HepG2 (cell line): ENCODE measurements around the gene HID1. TPM values are rescaled to one million over a fixed set of nuclear protein-coding genes. Genes with fewer than 3 reads are reported as not detected.

ENCODE experiments used
- ATAC-seq: fragments of 200-7000 bp; cut with Tn5 transposase; 3 replicates; pipeline ENCODE4 v1.9.1; 2020; ENCODE audit warnings: mild to moderate bottlenecking, moderate library complexity
- BruUV-seq: library from RNA; stranded (reverse); fragments of 400-500 nt; replicated peaks from 2 replicates; lab custom pipeline; 2021; lab: Mats Ljungman, UMichigan
- CTCF ChIA-PET: fragments of 300-600 bp; formaldehyde crosslinking; extraction: SDS; loops from one replicate; lab custom pipeline; 2021; ENCODE audit warnings: low total read pairs, inconsistent platforms, low intra/inter-chr PET ratio; lab: Yijun Ruan, JAX
- POLR2A ChIA-PET: fragments of 350-600 bp; sonication (Branson Sonifier 250); formaldehyde crosslinking; loops from one replicate; lab custom pipeline; 2020; ENCODE audit warnings: antibody characterized with exemption, inconsistent platforms; lab: Yijun Ruan, JAX
- DNase-seq: peaks from one replicate; pipeline ENCODE4 v3.0.0-alpha.2; 2015; ENCODE audit warnings: low spot score
- FAIRE-seq: peaks from 3 replicates; lab custom pipeline; 2011; peaks lifted over from hg19 to GRCh38; lab: Jason Lieb, UNC
- H2AFZ ChIP-seq: one replicate; pipeline ENCODE4 v1.6.1; 2011; ENCODE audit warnings: low read length, inconsistent platforms
- H3K27ac ChIP-seq: fragments of 300-600 bp; 3 replicates; pipeline ENCODE4 v1.8.0; 2011; ENCODE audit warnings: mixed run types, mild to moderate bottlenecking, mixed read lengths, low read length, inconsistent platforms; ENCODE audit not compliant: insufficient read depth; ENCODE audit errors: extremely low read length
- H3K27me3 ChIP-seq, 2 experiments: fragments of 200-600 bp in 1 of 2; 2 replicates in 1 of 2; 3 replicates in 1 of 2; pipeline versions ENCODE4 v1.6.0 to v1.8.0; 2011; ENCODE audit warnings: low read length in 2 of 2, mild to moderate bottlenecking in 2 of 2, moderate library complexity in 2 of 2, inconsistent platforms in 1 of 2; ENCODE audit not compliant: insufficient read depth in 2 of 2, control insufficient read depth in 1 of 2
- H3K36me3 ChIP-seq, 2 experiments: fragments of 200-600 bp in 1 of 2; replicated peaks in 1 of 2; 2 replicates in 1 of 2; 3 replicates in 1 of 2; pipeline versions ENCODE4 v1.5.1 to v1.8.0; 2011; ENCODE audit warnings: low read length in 2 of 2, inconsistent platforms in 1 of 2; ENCODE audit not compliant: insufficient read depth in 2 of 2, control insufficient read depth in 1 of 2
- H3K4me1 ChIP-seq: 2 replicates; pipeline ENCODE4 v1.5.1; 2012; ENCODE audit warnings: low read length, inconsistent platforms; ENCODE audit not compliant: insufficient read depth
- H3K4me2 ChIP-seq: 2 replicates; pipeline ENCODE4 v1.6.0; 2011; ENCODE audit warnings: low read depth, low read length, inconsistent platforms
- H3K4me3 ChIP-seq, 3 experiments: fragments of 200-600 bp in 1 of 3; sonication (generic), shearing (Covaris generic) in 1 of 3; replicated peaks in 1 of 3; 2 replicates each; pipeline ENCODE4 v1.5.1; 2011 to 2016; ENCODE audit warnings: low read length in 3 of 3, inconsistent platforms in 2 of 3, low read depth in 2 of 3, mild to moderate bottlenecking in 2 of 3, control low read depth in 1 of 3, mixed read lengths in 1 of 3; ENCODE audit not compliant: insufficient read depth in 1 of 3
- H3K79me2 ChIP-seq: one replicate; pipeline ENCODE4 v1.6.1; 2011; ENCODE audit warnings: low read length, inconsistent platforms; ENCODE audit not compliant: insufficient read depth
- H3K9ac ChIP-seq: 2 replicates; pipeline ENCODE4 v1.6.0; 2011; ENCODE audit warnings: mild to moderate bottlenecking, low read depth, low read length, inconsistent platforms; ENCODE audit not compliant: insufficient read depth
- H3K9me3 ChIP-seq: 2 replicates; pipeline ENCODE4 v1.5.1; 2012; ENCODE audit warnings: mild to moderate bottlenecking, low read length
- H4K20me1 ChIP-seq: 2 replicates; pipeline ENCODE4 v1.6.0; 2011; ENCODE audit warnings: inconsistent platforms, mild to moderate bottlenecking, low read length, moderate library complexity; ENCODE audit not compliant: insufficient read depth
- AGO2 ChIP-seq: fragments of 200-400 bp; formaldehyde crosslinking; optimal IDR thresholded peaks from 2 replicates; pipeline ENCODE3; 2017; ENCODE audit warnings: mild to moderate bottlenecking, low read depth, low read length, moderate library complexity
- CAMTA2 ChIP-seq: sonication (generic); formaldehyde crosslinking; IDR thresholded peaks from 2 replicates; pipeline ENCODE4 v1.4.0; 2020; ENCODE audit warnings: mild to moderate bottlenecking, missing genetic modification reagents, borderline replicate concordance
- DPF2 ChIP-seq: sonication (generic); formaldehyde crosslinking; IDR thresholded peaks from 2 replicates; pipeline ENCODE4 v1.4.0; 2020; ENCODE audit warnings: mild to moderate bottlenecking, low read depth, missing genetic modification reagents, borderline replicate concordance
- FOSL2 ChIP-seq: sonication (generic); formaldehyde crosslinking; IDR thresholded peaks from 2 replicates; pipeline ENCODE4 v1.4.0; 2020; ENCODE audit warnings: missing genetic modification reagents
- HNF1B ChIP-seq: sonication (generic); formaldehyde crosslinking; IDR thresholded peaks from 2 replicates; pipeline ENCODE4 v1.5.1; 2020; ENCODE audit warnings: mild to moderate bottlenecking, moderate library complexity, missing genetic modification reagents
- JDP2 ChIP-seq: sonication (generic); formaldehyde crosslinking; IDR thresholded peaks from 2 replicates; pipeline ENCODE4 v1.8.1; 2022; ENCODE audit warnings: missing genetic modification reagents, borderline replicate concordance
- MAFK ChIP-seq, 2 experiments: IDR thresholded peaks in 1 of 2; conservative IDR thresholded peaks in 1 of 2; 2 replicates each; pipeline ENCODE4 v1.6.1; 2011; ENCODE audit warnings: improper control_type of control experiment in 2 of 2, low read length in 2 of 2
- MTF1 ChIP-seq: sonication (generic); formaldehyde crosslinking; IDR thresholded peaks from 2 replicates; pipeline ENCODE4 v1.5.0; 2020; ENCODE audit warnings: missing genetic modification reagents
- NAIF1 ChIP-seq: sonication (generic); formaldehyde crosslinking; IDR thresholded peaks from 2 replicates; pipeline ENCODE4 v1.5.0; 2020; ENCODE audit warnings: mild to moderate bottlenecking, missing genetic modification reagents, borderline replicate concordance
- RNF2 ChIP-seq: fragments of 450-650 bp; conservative IDR thresholded peaks from 2 replicates; pipeline ENCODE4 v1.6.1; 2016; ENCODE audit warnings: low read depth
- ZNF335 ChIP-seq: sonication (generic); formaldehyde crosslinking; IDR thresholded peaks from 2 replicates; pipeline ENCODE4 v1.4.0; 2020; ENCODE audit warnings: missing genetic modification reagents
- ZNF451 ChIP-seq: sonication (generic); formaldehyde crosslinking; IDR thresholded peaks from 2 replicates; pipeline ENCODE4 v1.5.0; 2020; ENCODE audit warnings: mild to moderate bottlenecking, missing genetic modification reagents
- ZNF615 ChIP-seq: sonication (generic); formaldehyde crosslinking; IDR thresholded peaks from 2 replicates; pipeline ENCODE4 v1.5.0; 2020; ENCODE audit warnings: mild to moderate bottlenecking, missing genetic modification reagents, borderline replicate concordance
- ZNF616 ChIP-seq: sonication (generic); formaldehyde crosslinking; IDR thresholded peaks from 2 replicates; pipeline ENCODE4 v1.5.0; 2020; ENCODE audit warnings: low read depth, mild to moderate bottlenecking, missing genetic modification reagents
- WGBS: methylation state at CpG from one replicate; pipeline ENCODE4 v1.1.6; 2017; ENCODE audit warnings: low lambda C conversion rate; 5-methylcytosine and 5-hydroxymethylcytosine counted together
- in situ Hi-C: cut with HindIII; loops from 2 replicates; pipeline ENCODE4 v1.10.0; 2017; ENCODE audit warnings: low pct_unique_long_range_greater_than_20kb; ENCODE audit not compliant: extremely low pct_ligation_motif_present
- intact Hi-C: fragments of 100-400 bp; cut with micrococcal nuclease; formaldehyde crosslinking; loops from one replicate; pipeline ENCODE4 v1.10.0; 2022; ENCODE audit not compliant: unreplicated experiment
- polyA plus RNA-seq, 8 experiments: library from polyadenylated mRNA; depleted of rRNA in 3 of 8; stranded (reverse) in 7 of 8; unstranded in 1 of 8; fragments of >200 nt; fragmentation: Illumina TruSeq in 4 of 8; extraction: Trizol in 4 of 8; gene quantifications; 2 replicates each; pipeline versions ENCODE4 v1.2.1 to v1.2.3, GENCODE V29; 2011 to 2016; ENCODE audit warnings: low read depth in 4 of 8, missing spikeins in 1 of 8, mixed read lengths in 1 of 8; ENCODE audit not compliant: insufficient read depth in 1 of 8
- total RNA-seq, 5 experiments: library from RNA; depleted of rRNA; stranded (reverse); fragments of >200 nt; fragmentation: Illumina TruSeq; extraction: Trizol; gene quantifications; 2 replicates each; pipeline ENCODE4 v1.2.3, GENCODE V29; 2016; ENCODE audit warnings: low read depth in 1 of 5
- TF ChIP-seq, protein P1 (sequence below): sonication (generic); formaldehyde crosslinking; IDR thresholded peaks from 2 replicates; pipeline ENCODE4 v1.4.0; 2020; ENCODE audit warnings: missing genetic modification reagents
- TF ChIP-seq, protein P2 (sequence below): sonication (generic); formaldehyde crosslinking; IDR thresholded peaks from 2 replicates; pipeline ENCODE4 v1.5.0; 2020; ENCODE audit warnings: mild to moderate bottlenecking, missing genetic modification reagents

The HID1 gene
- total and polyA plus RNA-seq, 2 of the 13 experiments (the other 11 are each of a cell fraction or from before 2014, with no cell fraction given): 2.1 to 10.6 TPM

GRCh38 chr17:74951065-74951464, 21.5 kb downstream of the HID1 start (continued):
- no peak for TF ChIP-seq ZNF616 (CRISPR knock-in tag)
- no peak for TF ChIP-seq CAMTA2 (CRISPR knock-in tag)
- TF ChIP-seq ZNF615 (CRISPR knock-in tag): no peak
- no peak for TF ChIP-seq ZNF335 (CRISPR knock-in tag)
- TF ChIP-seq, protein P1, sequence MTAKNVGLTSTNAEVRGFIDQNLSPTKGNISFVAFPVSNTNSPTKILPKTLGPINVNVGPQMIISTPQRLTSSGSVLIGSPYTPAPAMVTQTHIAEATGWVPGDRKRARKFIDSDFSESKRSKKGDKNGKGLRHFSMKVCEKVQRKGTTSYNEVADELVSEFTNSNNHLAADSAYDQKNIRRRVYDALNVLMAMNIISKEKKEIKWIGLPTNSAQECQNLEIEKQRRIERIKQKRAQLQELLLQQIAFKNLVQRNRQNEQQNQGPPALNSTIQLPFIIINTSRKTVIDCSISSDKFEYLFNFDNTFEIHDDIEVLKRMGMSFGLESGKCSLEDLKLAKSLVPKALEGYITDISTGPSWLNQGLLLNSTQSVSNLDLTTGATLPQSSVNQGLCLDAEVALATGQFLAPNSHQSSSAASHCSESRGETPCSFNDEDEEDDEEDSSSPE: no peak
- TF ChIP-seq RNF2: no peak
- no peak for TF ChIP-seq MTF1
- TF ChIP-seq NAIF1 (CRISPR knock-in tag): no peak
- no peak for TF ChIP-seq JDP2 (CRISPR knock-in tag)

DNA sequence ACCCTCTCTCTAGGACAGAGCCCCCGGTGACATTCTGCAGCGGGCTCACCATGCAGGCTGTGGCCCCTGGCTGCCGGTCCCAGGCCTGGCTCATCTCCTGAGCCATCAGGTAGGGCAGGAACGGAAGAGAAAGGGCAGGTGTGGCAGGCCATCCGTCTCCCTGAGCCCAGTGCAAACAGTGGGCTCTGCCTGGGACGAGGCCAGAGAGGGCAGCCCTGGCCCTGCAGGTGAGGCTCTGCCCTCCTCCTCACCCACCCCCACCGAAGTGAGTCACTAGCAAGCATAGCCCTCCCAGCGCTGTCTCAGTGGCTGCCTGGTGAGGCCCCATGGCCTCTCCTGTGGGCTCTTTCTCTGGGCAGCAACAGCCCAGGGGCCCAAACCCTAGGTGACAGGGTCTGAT, 22.4 kb downstream of the HID1 start:
- POLR2A ChIA-PET: interaction anchor here (1.4 kb wide), 1 partner anchor 11 kb away, joined by 3 read pairs; no protein-coding TSS in a partner anchor
- Histone ChIP-seq H3K27ac (no peak overlapping the region), H3K4me3 (no peak overlapping the region), H3K27me3 (peaks cover 15 to 65% of the 10 kb centered on the region in 2 experiments), H4K20me1 (no peaks in the 10 kb centered on the region), H3K79me2 (no peaks in the 10 kb centered on the region), H3K36me3 (no peaks in the 10 kb centered on the region), H3K4me1 (peaks cover 10% of the 10 kb centered on the region), H2AFZ (no peak overlapping the region), H3K4me2 (no peak overlapping the region), H3K9ac (no peak overlapping the region), H3K9me3 (no peaks in the 10 kb centered on the region)
- in situ Hi-C loops: loop anchor here (5.0 kb wide), 1 partner anchor 148 kb away; no protein-coding TSS in a partner anchor
- TF ChIP-seq HNF1B (CRISPR knock-in tag) (no peak), ZNF616 (CRISPR knock-in tag) (no peak), ZNF451 (CRISPR knock-in tag) (no peak), FOSL2 (CRISPR knock-in tag) (peak; percentile 67), DPF2 (no peak), MAFK (conservative IDR thresholded peaks at IDR 0.05 in 1 of 2, IDR thresholded peaks at IDR 0.05 in 1 of 2; ENCODE audit: low read length in 2 of 2) (no peak), AGO2 (peak; percentile 33)
- TF ChIP-seq, protein P2, sequence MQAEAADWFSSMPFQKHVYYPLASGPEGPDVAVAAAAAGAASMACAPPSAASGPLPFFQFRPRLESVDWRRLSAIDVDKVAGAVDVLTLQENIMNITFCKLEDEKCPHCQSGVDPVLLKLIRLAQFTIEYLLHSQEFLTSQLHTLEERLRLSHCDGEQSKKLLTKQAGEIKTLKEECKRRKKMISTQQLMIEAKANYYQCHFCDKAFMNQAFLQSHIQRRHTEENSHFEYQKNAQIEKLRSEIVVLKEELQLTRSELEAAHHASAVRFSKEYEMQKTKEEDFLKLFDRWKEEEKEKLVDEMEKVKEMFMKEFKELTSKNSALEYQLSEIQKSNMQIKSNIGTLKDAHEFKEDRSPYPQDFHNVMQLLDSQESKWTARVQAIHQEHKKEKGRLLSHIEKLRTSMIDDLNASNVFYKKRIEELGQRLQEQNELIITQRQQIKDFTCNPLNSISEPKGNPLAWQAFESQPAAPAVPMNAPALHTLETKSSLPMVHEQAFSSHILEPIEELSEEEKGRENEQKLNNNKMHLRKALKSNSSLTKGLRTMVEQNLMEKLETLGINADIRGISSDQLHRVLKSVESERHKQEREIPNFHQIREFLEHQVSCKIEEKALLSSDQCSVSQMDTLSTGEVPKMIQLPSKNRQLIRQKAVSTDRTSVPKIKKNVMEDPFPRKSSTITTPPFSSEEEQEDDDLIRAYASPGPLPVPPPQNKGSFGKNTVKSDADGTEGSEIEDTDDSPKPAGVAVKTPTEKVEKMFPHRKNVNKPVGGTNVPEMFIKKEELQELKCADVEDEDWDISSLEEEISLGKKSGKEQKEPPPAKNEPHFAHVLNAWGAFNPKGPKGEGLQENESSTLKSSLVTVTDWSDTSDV (CRISPR knock-in tag): no peak
- 15% methylated on average over 6 of the region's 8 CpGs for WGBS
- FAIRE-seq (no peak), ATAC-seq (peak; percentile 46), DNase-seq (no peak)
- BruUV-seq: no TSS peak
- CTCF ChIA-PET: no interaction called here
- intact Hi-C loops: no loop called here
